Posterior cingulate gyrus (tissue), 11 donors: ENCODE measurements around the gene RGS2.

Source experiments
- DNase-seq, 10 donors: peaks; one replicate each; pipeline versions ENCODE4 v3.0.0 to v3.0.0-alpha.2; 2020 to 2021; ENCODE audit warnings: mixed read lengths in 3 of 10
- intact Hi-C: fragments of 100-400 bp; cut with DNase I; formaldehyde crosslinking; loops from one replicate; pipeline ENCODE4 v1.15.1; 2023

Gene RGS2

GRCh38 chr1:192821296-192821695 is 12.5 kb downstream of the RGS2 start:
- no peak for DNase-seq
- intact Hi-C loops = no loop called here

- intact Hi-C loops = no loop called here
- DNase-seq = no peak
Measured at GRCh38 chr1:192824511-192824910, 15.7 kb downstream of the RGS2 start.

GRCh38 chr1:192826791-192827546 is 18.1 kb downstream of the RGS2 start:
- DNase-seq = no peak
- intact Hi-C loops = no loop called here

GRCh38 chr1:192830595-192831246 is 21.9 kb downstream of the RGS2 start:
- DNase-seq = no peak
- intact Hi-C loops = no loop called here

GRCh38 chr1:192831706-192832355 is 23.0 kb downstream of the RGS2 start:
- DNase-seq = no peak
- intact Hi-C loops = no loop called here

GRCh38 chr1:192832492-192832891 is 23.7 kb downstream of the RGS2 start:
- intact Hi-C loops = no loop called here
- DNase-seq = no peak

GRCh38 chr1:192835116-192835515 is 26.3 kb downstream of the RGS2 start:
- intact Hi-C loops = no loop called here
- no peak for DNase-seq

- intact Hi-C loops = no loop called here
- no peak for DNase-seq
Measured at GRCh38 chr1:192839162-192840066, 30.6 kb downstream of the RGS2 start.

GRCh38 chr1:192844360-192844759 is 35.5 kb downstream of the RGS2 start:
- intact Hi-C loops = no loop called here
- DNase-seq = no peak

GRCh38 chr1:192846950-192847349 is 38.1 kb downstream of the RGS2 start:
- DNase-seq = no peak
- intact Hi-C loops = no loop called here

- no peak for DNase-seq
- intact Hi-C loops = no loop called here
Measured at GRCh38 chr1:192849011-192849410, 40.2 kb downstream of the RGS2 start.

- no peak for DNase-seq
- intact Hi-C loops = no loop called here
Measured at GRCh38 chr1:192849442-192849841, 40.6 kb downstream of the RGS2 start.

GRCh38 chr1:192852001-192852947 is 43.4 kb downstream of the RGS2 start:
- DNase-seq = no peak
- intact Hi-C loops = no loop called here

GRCh38 chr1:192858456-192858855 is 49.6 kb downstream of the RGS2 start:
- intact Hi-C loops = no loop called here
- no peak for DNase-seq

- no peak for DNase-seq
- intact Hi-C loops = no loop called here
Measured at GRCh38 chr1:192859808-192860207, 51.0 kb downstream of the RGS2 start.

GRCh38 chr1:192860478-192861185 is 51.8 kb downstream of the RGS2 start:
- DNase-seq = no peak
- intact Hi-C loops = no loop called here

GRCh38 chr1:192861860-192862259 is 53.0 kb downstream of the RGS2 start:
- intact Hi-C loops = no loop called here
- no peak for DNase-seq
